Measurements from ENCODE around the gene SFXN3.

SFXN3 gene

DNA sequence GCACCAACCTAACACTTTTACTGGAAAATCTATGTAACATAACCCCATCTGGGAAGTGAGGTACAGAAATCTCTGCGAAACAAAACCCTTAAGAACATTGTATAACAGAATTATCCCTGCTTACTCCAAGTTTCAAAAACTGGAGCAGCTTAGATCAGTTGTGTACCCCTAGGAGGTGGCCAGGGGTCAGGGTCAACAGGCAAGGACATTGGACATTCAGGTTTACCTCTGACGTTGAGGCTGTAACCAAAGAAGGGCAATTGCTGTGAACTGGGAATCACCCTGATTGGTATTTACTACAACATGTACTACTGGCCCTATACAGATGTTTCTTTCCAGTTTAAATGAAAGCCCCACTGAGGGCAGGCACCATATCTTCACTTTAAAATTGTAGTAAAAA lies 13.1 kb downstream of the SFXN3 start:
- Histone ChIP-seq H4K20me1 (ENCODE audit: insufficient read depth, low read length) (no peaks in the 10 kb centered on the region), H3K4me1 (ENCODE audit: low read length) (peaks cover 17% of the 10 kb centered on the region), H3K79me2 (ENCODE audit: low read length) (no peaks in the 10 kb centered on the region), H3K36me3 (replicated peaks; ENCODE audit: insufficient read depth, low read length) (no peaks in the 10 kb centered on the region), H3K27me3 (replicated peaks; ENCODE audit: insufficient read depth, low read length) (peaks cover 8% of the 10 kb centered on the region), H2AFZ (ENCODE audit: low read length) (no peak overlapping the region), H3K4me3 (ENCODE audit: low read length) (no peak overlapping the region), H3K9me3 (replicated peaks; ENCODE audit: insufficient read depth, low read length) (no peaks in the 10 kb centered on the region), H3K9ac (ENCODE audit: low read length) (no peak overlapping the region), H3K27ac (ENCODE audit: low read length) (no peak overlapping the region), H3K4me2 (ENCODE audit: low read depth, low read length) (no peak overlapping the region), H3F3A (ENCODE audit: insufficient read depth, low read length) (peaks cover 7% of the 10 kb centered on the region; the same call in 1 of the 2 replicates), H3K9me2 (replicated peaks; ENCODE audit: insufficient read depth, low read length) (no peaks in the 10 kb centered on the region)
- no peak for DNase-seq
- no peak for TF ChIP-seq CTCF (IDR thresholded peaks at IDR 0.05; ENCODE audit: low read length)
- no peak for TF ChIP-seq EZH2 (optimal IDR thresholded peaks at IDR 0.05; ENCODE audit: low read depth, low read length)

DNA sequence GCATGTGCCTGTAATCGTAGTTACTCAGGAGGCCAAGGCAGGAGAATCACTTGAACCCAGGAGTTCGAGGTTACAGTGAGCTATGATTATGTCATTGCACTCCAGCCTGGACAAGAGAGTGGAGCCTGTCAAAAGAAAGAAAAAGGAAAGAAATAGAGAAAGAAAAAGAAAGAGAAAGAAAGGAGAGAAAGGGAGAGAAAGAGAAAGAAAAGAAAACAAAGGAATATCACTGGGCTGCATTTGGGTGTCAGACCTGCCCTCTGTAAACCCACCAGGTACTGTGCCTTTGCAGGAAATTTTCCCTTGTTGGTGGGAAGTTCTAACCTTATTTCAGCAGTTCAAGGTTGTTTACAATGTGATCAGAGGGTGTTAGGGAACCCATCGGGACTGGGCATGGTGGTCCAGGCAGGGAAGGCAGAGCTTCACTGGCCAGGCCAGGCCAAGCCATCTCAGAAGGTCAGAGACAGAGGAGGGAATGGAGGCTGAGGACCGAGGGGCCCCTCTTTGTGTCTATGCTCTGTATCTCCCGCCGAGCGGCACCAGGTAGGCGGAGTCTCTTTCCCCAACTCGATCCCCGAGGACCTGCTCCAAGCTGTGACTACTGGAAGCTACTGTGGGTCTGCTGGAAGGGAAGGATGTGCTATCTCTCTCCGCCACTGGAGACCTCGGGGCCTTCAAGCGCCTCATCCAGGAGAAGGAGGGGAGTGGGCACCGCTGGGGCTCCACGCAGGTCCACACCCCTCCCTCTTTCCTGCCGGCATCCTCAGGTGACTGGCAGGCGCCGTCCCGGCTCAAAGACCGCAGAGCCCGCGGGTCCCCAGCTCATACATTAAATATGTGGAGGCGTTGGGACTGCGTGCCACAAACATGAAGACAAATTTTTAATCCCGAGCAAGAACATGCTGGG lies 15.6 kb downstream of the SFXN3 start:
- no peak for DNase-seq
- peak overlapping the region; percentile 24; the same call in 1 of the 2 replicates for H3K4me2 ChIP-seq (ENCODE audit: low read depth, low read length)
- peak overlapping the region; percentile 9; the same call in 1 of the 2 replicates for H2AFZ ChIP-seq (ENCODE audit: low read length)
- H3K9ac ChIP-seq (ENCODE audit: low read length), result no peak overlapping the region
- no peaks in the 10 kb centered on the region for H3K9me3 ChIP-seq (replicated peaks; ENCODE audit: insufficient read depth, low read length)
- no peak overlapping the region for H3K27ac ChIP-seq (ENCODE audit: low read length)
- H3K79me2 ChIP-seq (ENCODE audit: low read length), result no peaks in the 10 kb centered on the region
- peaks cover 17% of the 10 kb centered on the region for H3K27me3 ChIP-seq (replicated peaks; ENCODE audit: insufficient read depth, low read length)
- H4K20me1 ChIP-seq (ENCODE audit: insufficient read depth, low read length), result no peaks in the 10 kb centered on the region
- H3K36me3 ChIP-seq (replicated peaks; ENCODE audit: insufficient read depth, low read length), result no peaks in the 10 kb centered on the region
- peaks cover 18% of the 10 kb centered on the region for H3F3A ChIP-seq (ENCODE audit: insufficient read depth, low read length)
- peaks cover 21% of the 10 kb centered on the region for H3K4me1 ChIP-seq (ENCODE audit: low read length)
- no peak overlapping the region for H3K4me3 ChIP-seq (ENCODE audit: low read length)
- TF ChIP-seq EZH2 (optimal IDR thresholded peaks at IDR 0.05; ENCODE audit: low read depth, low read length) (no peak), CTCF (IDR thresholded peaks at IDR 0.05; ENCODE audit: low read length) (no peak), EZH2phosphoT487 (IDR thresholded peaks at IDR 0.05; ENCODE audit: low read length) (no peak)
- no peaks in the 10 kb centered on the region for H3K9me2 ChIP-seq (replicated peaks; ENCODE audit: insufficient read depth, low read length)

DNA sequence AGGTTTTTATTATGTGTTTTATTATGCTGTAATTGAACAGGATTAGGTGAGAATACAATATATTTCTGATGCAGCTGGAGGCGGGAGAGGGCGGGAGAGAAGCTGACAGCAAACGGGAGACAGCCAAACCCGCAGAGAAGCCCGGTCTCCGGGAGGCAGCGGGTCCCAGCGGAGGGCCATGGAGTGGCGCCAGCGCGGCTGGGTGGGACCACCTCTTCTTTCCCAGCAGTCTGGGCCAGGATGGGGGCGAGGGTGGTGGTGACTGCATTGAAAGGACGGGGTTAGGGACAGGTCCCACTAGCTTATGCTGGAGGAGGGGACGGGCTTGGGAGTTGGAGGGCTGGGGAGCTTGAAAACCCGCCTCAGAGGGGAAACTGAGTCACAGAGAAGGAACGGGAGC lies 16.2 kb downstream of the SFXN3 start:
- Histone ChIP-seq H3K27ac (ENCODE audit: low read length) (no peak overlapping the region), H4K20me1 (ENCODE audit: insufficient read depth, low read length) (no peaks in the 10 kb centered on the region), H3K27me3 (replicated peaks; ENCODE audit: insufficient read depth, low read length) (peaks cover 17% of the 10 kb centered on the region)

More for the DNA sequence above, 16.2 kb downstream of the SFXN3 start:
- Histone ChIP-seq H3F3A (ENCODE audit: insufficient read depth, low read length) (peaks cover 12% of the 10 kb centered on the region), H3K4me3 (ENCODE audit: low read length) (no peak overlapping the region), H3K4me2 (ENCODE audit: low read depth, low read length) (no peak overlapping the region), H3K79me2 (ENCODE audit: low read length) (no peaks in the 10 kb centered on the region), H3K4me1 (ENCODE audit: low read length) (peaks cover 18% of the 10 kb centered on the region), H3K9ac (ENCODE audit: low read length) (no peak overlapping the region), H3K9me2 (replicated peaks; ENCODE audit: insufficient read depth, low read length) (no peaks in the 10 kb centered on the region), H3K9me3 (replicated peaks; ENCODE audit: insufficient read depth, low read length) (no peaks in the 10 kb centered on the region), H3K36me3 (replicated peaks; ENCODE audit: insufficient read depth, low read length) (no peaks in the 10 kb centered on the region), H2AFZ (ENCODE audit: low read length) (no peak overlapping the region)
- TF ChIP-seq EZH2 (optimal IDR thresholded peaks at IDR 0.05; ENCODE audit: low read depth, low read length) (no peak), EZH2phosphoT487 (IDR thresholded peaks at IDR 0.05; ENCODE audit: low read length) (no peak), CTCF (IDR thresholded peaks at IDR 0.05; ENCODE audit: low read length) (no peak)
- no peak for DNase-seq
